ENCODE data around the gene TSSK3.

DNA sequence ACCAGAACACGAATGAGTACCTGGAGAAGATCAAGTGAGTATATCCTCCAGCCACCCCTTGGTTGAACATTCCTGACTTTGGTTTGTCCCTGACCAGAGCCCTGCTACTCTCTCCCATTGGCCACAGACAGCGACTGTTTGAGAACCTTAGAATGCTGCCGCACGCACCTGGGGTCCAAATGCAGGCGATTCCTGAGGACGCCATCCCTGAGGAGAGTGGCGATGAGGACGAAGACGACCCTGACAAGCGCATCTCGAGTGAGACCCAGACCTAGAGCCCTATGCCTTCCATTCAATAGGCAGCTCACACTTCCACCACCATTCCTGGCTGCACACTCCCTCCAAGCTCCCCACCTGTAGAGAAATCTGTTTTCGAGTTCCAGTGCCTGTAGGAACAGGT lies 30.8 kb upstream of the TSSK3 start:
- TF ChIP-seq POLR2A (IDR thresholded peaks at IDR 0.05; ENCODE audit: low read depth, low read length) (no peak), EZH2 (IDR thresholded peaks at IDR 0.05; ENCODE audit: borderline replicate concordance, low read depth, low read length, severe bottlenecking) (no peak), MYC (IDR thresholded peaks at IDR 0.05; ENCODE audit: low read depth, low read length) (no peak), POLR2AphosphoS5 (IDR thresholded peaks at IDR 0.05; ENCODE audit: insufficient read depth, low read depth, low read length) (no peak), JUN (IDR thresholded peaks at IDR 0.05; ENCODE audit: borderline replicate concordance, insufficient read depth, insufficient read length, low read depth) (no peak), FOS (IDR thresholded peaks at IDR 0.05; ENCODE audit: borderline replicate concordance, insufficient read depth, low read length) (no peak), GATA2 (IDR thresholded peaks at IDR 0.05; ENCODE audit: insufficient read depth, insufficient read length, low read depth, low read length) (no peak)
- TF ChIP-seq, protein P1, sequence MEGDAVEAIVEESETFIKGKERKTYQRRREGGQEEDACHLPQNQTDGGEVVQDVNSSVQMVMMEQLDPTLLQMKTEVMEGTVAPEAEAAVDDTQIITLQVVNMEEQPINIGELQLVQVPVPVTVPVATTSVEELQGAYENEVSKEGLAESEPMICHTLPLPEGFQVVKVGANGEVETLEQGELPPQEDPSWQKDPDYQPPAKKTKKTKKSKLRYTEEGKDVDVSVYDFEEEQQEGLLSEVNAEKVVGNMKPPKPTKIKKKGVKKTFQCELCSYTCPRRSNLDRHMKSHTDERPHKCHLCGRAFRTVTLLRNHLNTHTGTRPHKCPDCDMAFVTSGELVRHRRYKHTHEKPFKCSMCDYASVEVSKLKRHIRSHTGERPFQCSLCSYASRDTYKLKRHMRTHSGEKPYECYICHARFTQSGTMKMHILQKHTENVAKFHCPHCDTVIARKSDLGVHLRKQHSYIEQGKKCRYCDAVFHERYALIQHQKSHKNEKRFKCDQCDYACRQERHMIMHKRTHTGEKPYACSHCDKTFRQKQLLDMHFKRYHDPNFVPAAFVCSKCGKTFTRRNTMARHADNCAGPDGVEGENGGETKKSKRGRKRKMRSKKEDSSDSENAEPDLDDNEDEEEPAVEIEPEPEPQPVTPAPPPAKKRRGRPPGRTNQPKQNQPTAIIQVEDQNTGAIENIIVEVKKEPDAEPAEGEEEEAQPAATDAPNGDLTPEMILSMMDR (IDR thresholded peaks at IDR 0.05; ENCODE audit: extremely low read depth in 1 of 2, insufficient read depth in 1 of 2, low read depth in 1 of 2, low read length in 2 of 2): no peak
- TF ChIP-seq, protein P2, sequence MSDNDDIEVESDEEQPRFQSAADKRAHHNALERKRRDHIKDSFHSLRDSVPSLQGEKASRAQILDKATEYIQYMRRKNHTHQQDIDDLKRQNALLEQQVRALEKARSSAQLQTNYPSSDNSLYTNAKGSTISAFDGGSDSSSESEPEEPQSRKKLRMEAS (IDR thresholded peaks at IDR 0.05; ENCODE audit: insufficient read depth, insufficient read length): no peak
